A549 (cell line): ENCODE measurements around the gene CDK10. TPM values are rescaled to one million over a fixed set of nuclear protein-coding genes. Genes with fewer than 3 reads are reported as not detected.

ENCODE experiments used
- ATAC-seq, 2 experiments: fragments of 200-7000 bp in 1 of 2; fragments of >200 bp in 1 of 2; cut with Nextera tagmentation in 1 of 2; cut with Tn5 transposase in 1 of 2; 3 replicates each; pipeline versions ENCODE4 v1.8.0 to v1.9.1; 2018 to 2020; ENCODE audit warnings: mild to moderate bottlenecking in 1 of 2, moderate library complexity in 1 of 2
- CTCF ChIA-PET: fragments of 300-600 bp; sonication (Branson Sonifier 250); formaldehyde crosslinking; extraction: SDS; loops from one replicate; lab custom pipeline; 2021; ENCODE audit warnings: antibody characterized with exemption, inconsistent platforms; lab: Yijun Ruan, JAX
- POLR2A ChIA-PET: fragments of 350-600 bp; formaldehyde crosslinking; extraction: SDS; loops from one replicate; lab custom pipeline; 2021; ENCODE audit warnings: antibody characterized with exemption, inconsistent platforms; lab: Yijun Ruan, JAX
- DNase-seq, 2 experiments: peaks; one replicate each; pipeline versions ENCODE4 v3.0.0 to v3.0.0-alpha.2; 2011 to 2016; ENCODE audit warnings: low read depth in 1 of 2, low spot score in 1 of 2
- FAIRE-seq: peaks from 2 replicates; lab custom pipeline; 2011; peaks lifted over from hg19 to GRCh38; lab: Jason Lieb, UNC
- H3K27ac ChIP-seq, 2 experiments: fragments of >200 bp; sonication (Bioruptor Twin); formaldehyde crosslinking; 3 replicates each; pipeline ENCODE4 v1.5.1; 2016 to 2017
- H3K4me1 ChIP-seq: fragments of >200 bp; sonication (Bioruptor Twin); formaldehyde crosslinking; 3 replicates; pipeline ENCODE4 v1.6.1; 2016
- H3K4me2 ChIP-seq: fragments of >200 bp; sonication (Bioruptor Twin); formaldehyde crosslinking; 3 replicates; pipeline ENCODE4 v1.6.1; 2016
- H3K4me3 ChIP-seq: fragments of >200 bp; sonication (Bioruptor Twin); formaldehyde crosslinking; 3 replicates; pipeline ENCODE4 v1.5.1; 2016
- H3K9me3 ChIP-seq: fragments of >200 bp; sonication (Bioruptor Twin); formaldehyde crosslinking; 3 replicates; pipeline ENCODE4 v1.6.1; 2016
- CBX8 ChIP-seq: fragments of 200-600 bp; sonication (generic); IDR thresholded peaks from 2 replicates; pipeline ENCODE4 v1.6.1; 2016
- CHD4 ChIP-seq: fragments of 200-600 bp; sonication (generic); IDR thresholded peaks from 2 replicates; pipeline ENCODE4 v1.6.1; 2016; ENCODE audit warnings: antibody characterized with exemption, mild to moderate bottlenecking, borderline replicate concordance
- E2F6 ChIP-seq: IDR thresholded peaks from 2 replicates; pipeline ENCODE4 v1.6.1; 2012; ENCODE audit warnings: low read depth, borderline replicate concordance
- ELK1 ChIP-seq: fragments of 150-350 bp; IDR thresholded peaks from 2 replicates; pipeline ENCODE4 v1.6.1; 2014; ENCODE audit warnings: low read depth, mild to moderate bottlenecking, low read length
- FOSL2 ChIP-seq, 2 experiments: fragments of 450-650 bp in 1 of 2; fragments of >200 bp in 1 of 2; sonication (Bioruptor Twin) in 1 of 2; formaldehyde crosslinking; IDR thresholded peaks; 2 replicates each; pipeline versions ENCODE4 v1.5.0 to v1.6.1; 2016 to 2020; ENCODE audit warnings: mild to moderate bottlenecking in 1 of 2, moderate library complexity in 1 of 2
- FOXS1 ChIP-seq: fragments of 250-450 bp; sonication (Bioruptor Pico); IDR thresholded peaks from 2 replicates; pipeline ENCODE4 v1.5.0; 2020; ENCODE audit warnings: mild to moderate bottlenecking, moderate library complexity
- HDAC2 ChIP-seq: fragments of 200-600 bp; sonication (generic); IDR thresholded peaks from 2 replicates; pipeline ENCODE4 v1.6.1; 2016
- HEYL ChIP-seq: fragments of 250-450 bp; sonication (Bioruptor Pico); IDR thresholded peaks from 2 replicates; pipeline ENCODE4 v1.8.0; 2021; ENCODE audit warnings: mild to moderate bottlenecking, moderate library complexity
- HOXA7 ChIP-seq: fragments of 250-450 bp; sonication (Bioruptor Pico); IDR thresholded peaks from 2 replicates; pipeline ENCODE4 v1.5.0; 2020; ENCODE audit warnings: mild to moderate bottlenecking, moderate library complexity
- HOXB13 ChIP-seq: fragments of 250-450 bp; sonication (Bioruptor Pico); IDR thresholded peaks from 2 replicates; pipeline ENCODE4 v1.5.0; 2020; ENCODE audit warnings: low read depth, mild to moderate bottlenecking, moderate library complexity
- JUN ChIP-seq, 2 experiments: fragments of >200 bp; sonication (Bioruptor Twin); formaldehyde crosslinking; IDR thresholded peaks; 2 replicates in 1 of 2; 3 replicates in 1 of 2; pipeline ENCODE4 v1.6.1; 2016 to 2017
- JUNB ChIP-seq: fragments of >200 bp; sonication (Bioruptor Twin); formaldehyde crosslinking; IDR thresholded peaks from 2 replicates; pipeline ENCODE4 v1.6.1; 2016
- KDM5A ChIP-seq: fragments of 200-600 bp; sonication (generic); IDR thresholded peaks from 2 replicates; pipeline ENCODE4 v1.6.1; 2016; ENCODE audit warnings: antibody characterized with exemption, mild to moderate bottlenecking
- MAFK ChIP-seq: fragments of 450-650 bp; IDR thresholded peaks from 2 replicates; pipeline ENCODE4 v1.6.1; 2014; ENCODE audit not compliant: partially characterized antibody
- MYC ChIP-seq: IDR thresholded peaks from 2 replicates; pipeline ENCODE4 v1.6.1; 2012; ENCODE audit warnings: mild to moderate bottlenecking, inconsistent platforms, low read length, improper control_type of control experiment, borderline replicate concordance
- NFE2L2 ChIP-seq: fragments of 150-350 bp; conservative IDR thresholded peaks from 2 replicates; pipeline ENCODE4 v1.6.1; 2014; ENCODE audit warnings: low read length
- NPAS2 ChIP-seq: fragments of 250-450 bp; sonication (Bioruptor Pico); IDR thresholded peaks from 2 replicates; pipeline ENCODE4 v1.8.0; 2022; ENCODE audit warnings: mild to moderate bottlenecking, moderate library complexity, borderline replicate concordance
- NR3C1 ChIP-seq: fragments of >200 bp; sonication (Bioruptor Twin); formaldehyde crosslinking; IDR thresholded peaks from 3 replicates; pipeline ENCODE4 v1.6.1; 2017
- PHF8 ChIP-seq: fragments of 200-600 bp; sonication (generic); IDR thresholded peaks from 2 replicates; pipeline ENCODE4 v1.6.1; 2016; ENCODE audit warnings: low read depth, mild to moderate bottlenecking, antibody characterized with exemption, moderate library complexity, borderline replicate concordance
- RARB ChIP-seq: fragments of 250-450 bp; sonication (Bioruptor Pico); IDR thresholded peaks from 2 replicates; pipeline ENCODE4 v1.8.0; 2021; ENCODE audit warnings: mild to moderate bottlenecking, moderate library complexity
- RFX5 ChIP-seq: fragments of 450-650 bp; IDR thresholded peaks from 2 replicates; pipeline ENCODE4 v1.7.1; 2014; ENCODE audit warnings: antibody characterized with exemption, mild to moderate bottlenecking, moderate library complexity
- TP53 ChIP-seq: fragments of 250-450 bp; sonication (Bioruptor Pico); IDR thresholded peaks from 2 replicates; pipeline ENCODE4 v1.5.0; 2021; ENCODE audit warnings: mild to moderate bottlenecking, moderate library complexity
- ZFP36 ChIP-seq: fragments of 450-650 bp; IDR thresholded peaks from 2 replicates; pipeline ENCODE4 v1.6.1; 2014; ENCODE audit warnings: borderline replicate concordance; ENCODE audit not compliant: partially characterized antibody
- WGBS: methylation state at CpG from one replicate; pipeline ENCODE4 v1.1.6; 2017; ENCODE audit errors: missing lambda C conversion rate; 5-methylcytosine and 5-hydroxymethylcytosine counted together
- polyA plus RNA-seq, 4 experiments: library from polyadenylated mRNA; depleted of rRNA in 3 of 4; stranded (reverse); fragments of >200 nt; fragmentation: RNase III in 1 of 4; extraction: RNeasy Plus Mini Kit Qiagen cat#74134 plus additional on column Dnase treatment in 1 of 4; gene quantifications; 2 replicates in 3 of 4; 3 replicates in 1 of 4; pipeline ENCODE4 v1.2.3, GENCODE V29; 2011 to 2017
- TF ChIP-seq, protein P1 (sequence below): fragments of >200 bp; sonication (Bioruptor Twin); formaldehyde crosslinking; IDR thresholded peaks from 2 replicates; pipeline ENCODE4 v1.6.1; 2016
- TF ChIP-seq, protein P2 (sequence below): fragments of 250-450 bp; sonication (Bioruptor Pico); IDR thresholded peaks from 2 replicates; pipeline ENCODE4 v1.5.0; 2021; ENCODE audit warnings: mild to moderate bottlenecking, moderate library complexity, borderline replicate concordance
- TF ChIP-seq, protein P3 (sequence below): fragments of 200-600 bp; sonication (generic); IDR thresholded peaks from 2 replicates; pipeline ENCODE4 v1.6.1; 2016; ENCODE audit warnings: antibody characterized with exemption, mild to moderate bottlenecking, moderate library complexity

The CDK10 gene
- polyA plus RNA-seq, 2 of the 4 experiments (the other 2 are of a cell fraction): 35.9 to 55.3 TPM

DNA sequence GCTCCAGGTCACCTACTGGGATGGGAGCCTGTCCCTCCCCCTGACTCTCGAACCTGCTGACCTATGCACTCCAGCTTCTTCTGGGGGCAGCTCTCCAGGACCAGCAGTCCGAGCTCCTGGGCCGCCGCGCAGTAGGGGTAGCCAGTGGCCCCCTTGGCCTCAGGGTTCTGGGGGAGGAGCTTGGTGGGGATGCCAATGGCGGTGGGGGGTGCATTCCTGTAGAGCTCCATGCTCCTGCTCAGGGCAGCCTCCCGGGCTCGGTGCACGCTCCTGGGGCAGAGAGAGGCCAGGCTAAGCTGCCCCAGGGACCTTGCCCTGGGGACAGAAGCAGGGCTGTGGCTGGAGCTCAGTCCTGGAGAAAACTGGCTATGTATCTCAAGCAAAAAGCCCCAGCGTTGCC, 22.7 kb downstream of the CDK10 start:
- ChIA-PET POLR2A (interaction anchor here (1.0 kb wide), 1 partner anchor 23 kb away, joined by 3 read pairs; the partner anchor contains the start of gene CDK10), CTCF (interaction anchor here (1.0 to 9.5 kb wide), 5 partner anchors 9 to 84 kb away, joined by 3 to 70 read pairs (median 6); no protein-coding TSS in a partner anchor)
- WGBS: 100% methylated on average over 3 of the region's 10 CpGs
- DNase-seq (no peak), ATAC-seq (no peak), FAIRE-seq (no peak)
- Histone ChIP-seq H3K4me3 (no peak overlapping the region), H3K9me3 (no peaks in the 10 kb centered on the region), H3K4me1 (peaks cover 9% of the 10 kb centered on the region; the same call in 2 of the 3 replicates), H3K27ac (no peak overlapping the region), H3K4me2 (no peak overlapping the region)
- no peak for TF ChIP-seq ZFP36
- no peak for TF ChIP-seq JUN (IDR thresholded peaks at IDR 0.05)
- no peak for TF ChIP-seq NPAS2 (CRISPR knock-in tag)
- no peak for TF ChIP-seq KDM5A
- TF ChIP-seq HDAC2: no peak
- TF ChIP-seq MAFK: no peak
- no peak for TF ChIP-seq CBX8
- TF ChIP-seq E2F6: no peak
- TF ChIP-seq TP53: no peak
- TF ChIP-seq, protein P1, sequence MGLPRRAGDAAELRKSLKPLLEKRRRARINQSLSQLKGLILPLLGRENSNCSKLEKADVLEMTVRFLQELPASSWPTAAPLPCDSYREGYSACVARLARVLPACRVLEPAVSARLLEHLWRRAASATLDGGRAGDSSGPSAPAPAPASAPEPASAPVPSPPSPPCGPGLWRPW: no peak
- no peak for TF ChIP-seq NR3C1
- TF ChIP-seq ELK1: no peak
- TF ChIP-seq HOXA7 (CRISPR knock-in tag): no peak
- TF ChIP-seq JUNB: no peak
- TF ChIP-seq HEYL (CRISPR knock-in tag): no peak
- TF ChIP-seq, protein P2, sequence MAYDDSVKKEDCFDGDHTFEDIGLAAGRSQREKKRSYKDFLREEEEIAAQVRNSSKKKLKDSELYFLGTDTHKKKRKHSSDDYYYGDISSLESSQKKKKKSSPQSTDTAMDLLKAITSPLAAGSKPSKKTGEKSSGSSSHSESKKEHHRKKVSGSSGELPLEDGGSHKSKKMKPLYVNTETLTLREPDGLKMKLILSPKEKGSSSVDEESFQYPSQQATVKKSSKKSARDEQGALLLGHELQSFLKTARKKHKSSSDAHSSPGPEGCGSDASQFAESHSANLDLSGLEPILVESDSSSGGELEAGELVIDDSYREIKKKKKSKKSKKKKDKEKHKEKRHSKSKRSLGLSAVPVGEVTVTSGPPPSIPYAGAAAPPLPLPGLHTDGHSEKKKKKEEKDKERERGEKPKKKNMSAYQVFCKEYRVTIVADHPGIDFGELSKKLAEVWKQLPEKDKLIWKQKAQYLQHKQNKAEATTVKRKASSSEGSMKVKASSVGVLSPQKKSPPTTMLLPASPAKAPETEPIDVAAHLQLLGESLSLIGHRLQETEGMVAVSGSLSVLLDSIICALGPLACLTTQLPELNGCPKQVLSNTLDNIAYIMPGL (CRISPR knock-in tag): no peak
- TF ChIP-seq MYC: no peak
- no peak for TF ChIP-seq RFX5
- TF ChIP-seq CHD4: no peak
- TF ChIP-seq FOXS1 (CRISPR knock-in tag): no peak

DNA sequence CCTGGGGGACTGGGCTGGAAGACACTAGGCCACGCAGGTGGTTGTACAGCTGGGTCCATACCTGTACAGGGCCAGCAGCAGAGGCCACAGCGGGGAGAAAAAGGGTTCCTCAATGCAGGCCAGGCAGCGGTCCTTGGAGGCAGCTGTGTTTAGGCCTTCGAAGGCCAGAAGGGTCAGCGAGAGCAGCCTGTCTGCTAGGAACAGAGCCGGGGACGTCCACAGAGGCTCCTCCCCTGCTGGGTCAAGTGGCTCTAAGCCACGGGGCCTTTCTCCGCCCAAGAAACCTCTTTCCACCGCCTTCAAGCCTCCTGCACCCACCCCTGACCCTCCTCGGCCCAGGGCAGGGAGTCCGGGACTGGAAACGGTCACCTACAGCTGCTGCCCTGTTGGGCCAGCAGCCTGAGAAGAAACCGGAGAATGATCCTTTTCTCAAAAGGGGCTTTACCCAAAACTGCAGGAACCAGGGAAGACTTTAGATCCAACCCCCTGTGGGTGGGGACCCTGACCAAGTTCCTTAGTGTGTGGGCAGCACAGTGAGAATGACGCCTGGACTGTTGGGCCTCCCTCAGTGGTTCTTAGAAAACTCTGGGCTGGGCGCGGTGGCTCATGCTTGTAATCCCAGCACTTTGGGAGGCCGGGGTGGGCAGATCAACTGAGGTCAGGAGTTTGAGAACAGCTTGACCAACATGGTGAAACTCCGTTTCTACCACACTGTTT, 23.4 kb downstream of the CDK10 start:
- ATAC-seq (no peak), DNase-seq (no peak), FAIRE-seq (no peak)
- H3K4me3 ChIP-seq: no peak overlapping the region
- peaks cover 3% of the 10 kb centered on the region; the same call in 1 of the 3 replicates for H3K9me3 ChIP-seq
- H3K4me1 ChIP-seq: peaks cover 9% of the 10 kb centered on the region; the same call in 2 of the 3 replicates
- H3K4me2 ChIP-seq: no peak overlapping the region
- WGBS: 85% methylated on average over 19 of the region's 19 CpGs
- ChIA-PET POLR2A (no interaction called here), CTCF (interaction anchor here (1.0 to 9.5 kb wide), 6 partner anchors 8 to 94 kb away, joined by 3 to 70 read pairs (median 5); no protein-coding TSS in a partner anchor)
- no peak overlapping the region for H3K27ac ChIP-seq
- TF ChIP-seq HOXB13 (CRISPR knock-in tag): no peak
- TF ChIP-seq, protein P3, sequence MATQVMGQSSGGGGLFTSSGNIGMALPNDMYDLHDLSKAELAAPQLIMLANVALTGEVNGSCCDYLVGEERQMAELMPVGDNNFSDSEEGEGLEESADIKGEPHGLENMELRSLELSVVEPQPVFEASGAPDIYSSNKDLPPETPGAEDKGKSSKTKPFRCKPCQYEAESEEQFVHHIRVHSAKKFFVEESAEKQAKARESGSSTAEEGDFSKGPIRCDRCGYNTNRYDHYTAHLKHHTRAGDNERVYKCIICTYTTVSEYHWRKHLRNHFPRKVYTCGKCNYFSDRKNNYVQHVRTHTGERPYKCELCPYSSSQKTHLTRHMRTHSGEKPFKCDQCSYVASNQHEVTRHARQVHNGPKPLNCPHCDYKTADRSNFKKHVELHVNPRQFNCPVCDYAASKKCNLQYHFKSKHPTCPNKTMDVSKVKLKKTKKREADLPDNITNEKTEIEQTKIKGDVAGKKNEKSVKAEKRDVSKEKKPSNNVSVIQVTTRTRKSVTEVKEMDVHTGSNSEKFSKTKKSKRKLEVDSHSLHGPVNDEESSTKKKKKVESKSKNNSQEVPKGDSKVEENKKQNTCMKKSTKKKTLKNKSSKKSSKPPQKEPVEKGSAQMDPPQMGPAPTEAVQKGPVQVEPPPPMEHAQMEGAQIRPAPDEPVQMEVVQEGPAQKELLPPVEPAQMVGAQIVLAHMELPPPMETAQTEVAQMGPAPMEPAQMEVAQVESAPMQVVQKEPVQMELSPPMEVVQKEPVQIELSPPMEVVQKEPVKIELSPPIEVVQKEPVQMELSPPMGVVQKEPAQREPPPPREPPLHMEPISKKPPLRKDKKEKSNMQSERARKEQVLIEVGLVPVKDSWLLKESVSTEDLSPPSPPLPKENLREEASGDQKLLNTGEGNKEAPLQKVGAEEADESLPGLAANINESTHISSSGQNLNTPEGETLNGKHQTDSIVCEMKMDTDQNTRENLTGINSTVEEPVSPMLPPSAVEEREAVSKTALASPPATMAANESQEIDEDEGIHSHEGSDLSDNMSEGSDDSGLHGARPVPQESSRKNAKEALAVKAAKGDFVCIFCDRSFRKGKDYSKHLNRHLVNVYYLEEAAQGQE: no peak
- TF ChIP-seq PHF8: no peak
- no peak for TF ChIP-seq HEYL (CRISPR knock-in tag)
- TF ChIP-seq RARB: no peak
- TF ChIP-seq CHD4: no peak
- TF ChIP-seq ELK1: no peak
- TF ChIP-seq HDAC2: no peak
- no peak for TF ChIP-seq MAFK
- no peak for TF ChIP-seq NFE2L2
- no peak for TF ChIP-seq FOSL2 (IDR thresholded peaks at IDR 0.05)
- TF ChIP-seq FOSL2 (CRISPR knock-in tag; IDR thresholded peaks at IDR 0.05): no peak
- no peak for TF ChIP-seq E2F6
